ENCODE data around the gene GSX1.

The GSX1 gene

GRCh38 chr13:27824121-27824520, 31.8 kb downstream of the GSX1 start:
- H3K4me3 ChIP-seq (ENCODE audit: low read depth, low read length): no peak overlapping the region
- ChIA-PET POLR2A (interaction anchor here (0.7 kb wide), 1 partner anchor 161 kb away, joined by 5 read pairs; no protein-coding TSS in a partner anchor), CTCF (interaction anchor here (0.6 to 8.9 kb wide), 7 partner anchors 21 to 462 kb away, joined by 3 to 206 read pairs (median 6); no protein-coding TSS in a partner anchor)
- no peaks in the 10 kb centered on the region for H3K9me3 ChIP-seq (ENCODE audit: control insufficient read depth, insufficient read depth, low read depth, low read length)
- no peak overlapping the region for H3K27ac ChIP-seq (ENCODE audit: extremely low read depth, low read depth, low read length)
- no peaks in the 10 kb centered on the region for H3K4me1 ChIP-seq (ENCODE audit: control insufficient read depth, insufficient read depth, low read length)
- no peaks in the 10 kb centered on the region for H3K36me3 ChIP-seq (ENCODE audit: control insufficient read depth in 2 of 2, insufficient read depth in 1 of 2, low read length in 2 of 2)
- TF ChIP-seq ZNF544 (tag by site-specific recombination; IDR thresholded peaks at IDR 0.05): no peak
- TF ChIP-seq ZNF114 (tag by site-specific recombination; IDR thresholded peaks at IDR 0.05): no peak
- TF ChIP-seq ZNF639 (tag by site-specific recombination; IDR thresholded peaks at IDR 0.05): no peak
- TF ChIP-seq ZNF658 (tag by site-specific recombination; IDR thresholded peaks at IDR 0.05): no peak
- TF ChIP-seq ZNF146 (tag by site-specific recombination; IDR thresholded peaks at IDR 0.05): no peak
- TF ChIP-seq ZIC2 (tag by site-specific recombination; IDR thresholded peaks at IDR 0.05): no peak
- TF ChIP-seq ZNF555 (tag by site-specific recombination; conservative IDR thresholded peaks at IDR 0.05): no peak
- no peak for TF ChIP-seq TRIM28 (IDR thresholded peaks at IDR 0.05; ENCODE audit: borderline replicate concordance, low read length)
- no peak for TF ChIP-seq ZNF37A (tag by site-specific recombination; IDR thresholded peaks at IDR 0.05)
- TF ChIP-seq ZNF280C (tag by site-specific recombination; IDR thresholded peaks at IDR 0.05): no peak
- TF ChIP-seq ZNF335 (tag by site-specific recombination; conservative IDR thresholded peaks at IDR 0.05): no peak
- TF ChIP-seq ZNF558 (tag by site-specific recombination; IDR thresholded peaks at IDR 0.05): no peak
- TF ChIP-seq ZNF791 (tag by site-specific recombination; IDR thresholded peaks at IDR 0.05): no peak
- TF ChIP-seq ZBTB1 (tag by site-specific recombination; IDR thresholded peaks at IDR 0.05): no peak
- TF ChIP-seq, protein P1, sequence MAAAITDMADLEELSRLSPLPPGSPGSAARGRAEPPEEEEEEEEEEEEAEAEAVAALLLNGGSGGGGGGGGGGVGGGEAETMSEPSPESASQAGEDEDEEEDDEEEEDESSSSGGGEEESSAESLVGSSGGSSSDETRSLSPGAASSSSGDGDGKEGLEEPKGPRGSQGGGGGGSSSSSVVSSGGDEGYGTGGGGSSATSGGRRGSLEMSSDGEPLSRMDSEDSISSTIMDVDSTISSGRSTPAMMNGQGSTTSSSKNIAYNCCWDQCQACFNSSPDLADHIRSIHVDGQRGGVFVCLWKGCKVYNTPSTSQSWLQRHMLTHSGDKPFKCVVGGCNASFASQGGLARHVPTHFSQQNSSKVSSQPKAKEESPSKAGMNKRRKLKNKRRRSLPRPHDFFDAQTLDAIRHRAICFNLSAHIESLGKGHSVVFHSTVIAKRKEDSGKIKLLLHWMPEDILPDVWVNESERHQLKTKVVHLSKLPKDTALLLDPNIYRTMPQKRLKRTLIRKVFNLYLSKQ (tag by site-specific recombination; IDR thresholded peaks at IDR 0.05; ENCODE audit: borderline replicate concordance): no peak
- TF ChIP-seq IKZF3 (tag by site-specific recombination; IDR thresholded peaks at IDR 0.05): no peak
- TF ChIP-seq ZNF837 (tag by site-specific recombination; IDR thresholded peaks at IDR 0.05): no peak

- no peaks in the 10 kb centered on the region for H3K9me3 ChIP-seq (ENCODE audit: control insufficient read depth, insufficient read depth, low read depth, low read length)
- H3K4me3 ChIP-seq (ENCODE audit: low read depth, low read length): no peak overlapping the region
- H3K4me1 ChIP-seq (ENCODE audit: control insufficient read depth, insufficient read depth, low read length): no peaks in the 10 kb centered on the region
- ChIA-PET CTCF (interaction anchor here (0.6 to 8.9 kb wide), 11 partner anchors 22 to 878 kb away, joined by 3 to 206 read pairs (median 14); no protein-coding TSS in a partner anchor), POLR2A (no interaction called here)
- H3K36me3 ChIP-seq (ENCODE audit: control insufficient read depth in 2 of 2, insufficient read depth in 1 of 2, low read length in 2 of 2): no peaks in the 10 kb centered on the region
- no peak overlapping the region for H3K27ac ChIP-seq (ENCODE audit: extremely low read depth, low read depth, low read length)
- TF ChIP-seq ZNF366 (tag by site-specific recombination; conservative IDR thresholded peaks at IDR 0.05) (no peak), ZNF175 (tag by site-specific recombination; IDR thresholded peaks at IDR 0.05) (no peak), ZNF621 (tag by site-specific recombination; IDR thresholded peaks at IDR 0.05) (no peak), ZFP3 (tag by site-specific recombination; IDR thresholded peaks at IDR 0.05; ENCODE audit: low read depth) (no peak), ZFHX2 (tag by site-specific recombination; conservative IDR thresholded peaks at IDR 0.05) (peak; percentile 75), ZNF692 (tag by site-specific recombination; IDR thresholded peaks at IDR 0.05) (no peak), EGR2 (tag by site-specific recombination; IDR thresholded peaks at IDR 0.05; ENCODE audit: low read depth) (peak; percentile 72), ZNF610 (tag by site-specific recombination; IDR thresholded peaks at IDR 0.05; ENCODE audit: borderline replicate concordance) (no peak), IKZF3 (tag by site-specific recombination; IDR thresholded peaks at IDR 0.05) (no peak)
- TF ChIP-seq, protein P2, sequence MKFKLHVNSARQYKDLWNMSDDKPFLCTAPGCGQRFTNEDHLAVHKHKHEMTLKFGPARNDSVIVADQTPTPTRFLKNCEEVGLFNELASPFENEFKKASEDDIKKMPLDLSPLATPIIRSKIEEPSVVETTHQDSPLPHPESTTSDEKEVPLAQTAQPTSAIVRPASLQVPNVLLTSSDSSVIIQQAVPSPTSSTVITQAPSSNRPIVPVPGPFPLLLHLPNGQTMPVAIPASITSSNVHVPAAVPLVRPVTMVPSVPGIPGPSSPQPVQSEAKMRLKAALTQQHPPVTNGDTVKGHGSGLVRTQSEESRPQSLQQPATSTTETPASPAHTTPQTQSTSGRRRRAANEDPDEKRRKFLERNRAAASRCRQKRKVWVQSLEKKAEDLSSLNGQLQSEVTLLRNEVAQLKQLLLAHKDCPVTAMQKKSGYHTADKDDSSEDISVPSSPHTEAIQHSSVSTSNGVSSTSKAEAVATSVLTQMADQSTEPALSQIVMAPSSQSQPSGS (tag by site-specific recombination; IDR thresholded peaks at IDR 0.05; ENCODE audit: low read depth): no peak
Observed at GRCh38 chr13:27825072-27825471, 32.8 kb downstream of the GSX1 start.
